ENCODE data around the gene SCN9A. TPM values are rescaled to one million over a fixed set of nuclear protein-coding genes. Genes with fewer than 3 reads are reported as not detected.
"Not testable (repeated sequence)": the region's sequence is repeated elsewhere in the genome, so short reads cannot be mapped to it uniquely, and the experiment has no call there.

The SCN9A gene
- total RNA-seq, 2 donors from 2014 or later: 1.8 to 6.4 TPM

GRCh38 chr2:166278856-166279255, 96.9 kb downstream of the SCN9A start:
- ATAC-seq (no peak), DNase-seq (no peak)
- intact Hi-C loops (cut with DNase I): no loop called here

- intact Hi-C loops (cut with DNase I): no loop called here
- ATAC-seq: no peak
- no peak for DNase-seq
Measured at GRCh38 chr2:166270376-166270775, 105.4 kb downstream of the SCN9A start.

DNA sequence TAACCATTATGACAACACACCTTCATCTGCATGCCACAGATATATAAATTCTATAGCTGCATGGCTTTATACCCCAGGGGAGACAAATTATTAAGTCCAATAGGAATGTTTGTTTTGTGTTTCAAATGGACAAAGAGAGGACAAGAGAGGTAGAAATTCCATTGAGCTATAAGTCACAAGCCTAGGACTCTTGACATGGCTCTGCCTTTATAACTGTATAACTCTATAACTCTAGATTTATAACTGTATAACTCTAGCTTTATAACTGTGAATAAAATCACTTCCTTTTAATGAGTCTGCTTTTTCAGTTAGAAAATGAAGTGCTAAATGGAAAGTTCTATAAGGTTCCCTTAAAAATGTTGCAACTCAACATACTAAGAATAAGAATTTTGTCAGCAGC, 106.4 kb downstream of the SCN9A start:
- intact Hi-C loops (cut with DNase I): no loop called here
- ATAC-seq: no peak
- no peak for DNase-seq

DNA sequence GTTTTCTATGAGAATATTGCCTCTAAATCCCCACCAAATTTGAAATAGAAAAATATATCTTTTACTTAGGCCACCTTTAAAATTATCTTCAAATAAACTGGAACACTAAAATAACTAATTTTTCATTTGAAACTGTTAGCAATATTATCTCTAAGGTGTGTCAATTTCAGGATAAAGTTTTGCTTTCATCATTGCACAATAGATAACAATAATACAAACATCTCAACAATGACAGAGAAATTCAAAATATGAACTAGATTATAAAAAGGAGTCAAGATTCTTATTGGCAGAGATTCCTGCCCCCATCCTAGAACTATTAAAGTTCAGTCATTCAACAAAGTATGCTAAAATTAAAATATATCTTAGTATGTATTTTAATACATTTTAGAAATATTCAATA, 117.9 kb downstream of the SCN9A start:
- ATAC-seq (no peak), DNase-seq (no peak)
- intact Hi-C loops (cut with DNase I): no loop called here

DNA sequence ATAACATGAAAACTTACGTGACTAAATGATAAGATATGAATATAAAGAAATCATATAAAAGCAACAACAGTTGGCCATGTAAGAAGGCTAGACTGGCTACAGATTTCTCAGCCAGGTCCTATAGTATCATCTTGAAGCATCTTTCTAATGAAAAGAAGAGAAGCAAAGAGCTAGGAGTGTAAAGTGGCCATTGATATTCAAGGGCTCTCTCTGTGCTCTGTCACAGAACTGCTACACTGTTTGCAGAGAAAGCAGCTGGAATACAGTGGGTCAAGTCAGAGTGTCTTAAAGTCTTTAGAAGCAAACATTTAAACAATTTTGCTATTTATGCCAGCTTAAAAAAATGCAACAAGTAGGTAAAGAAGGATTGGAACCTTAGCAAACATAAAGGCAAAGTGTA, 118.8 kb downstream of the SCN9A start:
- DNase-seq (no peak), ATAC-seq (no peak)
- intact Hi-C loops (cut with DNase I): no loop called here

DNA sequence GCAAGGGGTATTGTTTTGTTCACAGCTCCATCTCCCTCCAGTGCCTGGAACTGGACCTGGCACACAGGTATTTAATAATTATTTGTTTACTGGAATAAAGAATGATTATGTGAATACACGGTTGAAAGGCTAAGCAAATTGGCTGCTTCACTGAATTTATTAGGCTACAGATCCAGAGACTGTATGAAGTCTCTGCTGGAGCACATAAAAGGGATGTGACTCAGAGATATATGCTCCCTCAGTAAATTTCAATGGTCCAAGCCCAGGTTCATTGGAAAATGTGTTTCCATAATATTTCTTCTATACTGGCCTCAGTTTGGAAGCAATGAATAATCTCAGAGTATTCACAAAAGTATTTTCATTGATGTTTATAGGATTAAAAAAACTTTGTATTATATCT, 126.4 kb downstream of the SCN9A start:
- ATAC-seq (no peak), DNase-seq (no peak)
- intact Hi-C loops (cut with DNase I): no loop called here

GRCh38 chr2:166246901-166247300, 128.8 kb downstream of the SCN9A start:
- intact Hi-C loops (cut with DNase I): no loop called here
- ATAC-seq (no peak), DNase-seq (no peak)

DNA sequence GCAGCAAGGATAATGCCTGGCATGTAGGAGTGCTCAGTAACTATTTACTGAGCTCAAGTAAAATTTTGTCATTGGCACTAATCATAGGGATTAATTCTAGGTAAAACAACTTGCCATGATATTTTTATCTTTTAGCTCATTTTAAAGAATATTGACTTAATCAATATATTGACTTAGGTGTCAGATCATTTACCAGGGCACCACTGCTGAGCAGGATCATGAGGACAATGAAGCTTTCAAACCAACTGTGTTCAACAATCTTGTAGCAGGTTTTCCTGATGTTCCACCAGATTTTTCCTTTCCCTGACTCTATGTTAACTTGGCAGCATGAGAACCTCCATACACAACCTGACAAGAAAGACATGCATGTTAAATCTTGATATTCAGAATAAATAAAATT, 133.4 kb downstream of the SCN9A start:
- no peak for ATAC-seq
- intact Hi-C loops (cut with DNase I): no loop called here
- no peak for DNase-seq

DNA sequence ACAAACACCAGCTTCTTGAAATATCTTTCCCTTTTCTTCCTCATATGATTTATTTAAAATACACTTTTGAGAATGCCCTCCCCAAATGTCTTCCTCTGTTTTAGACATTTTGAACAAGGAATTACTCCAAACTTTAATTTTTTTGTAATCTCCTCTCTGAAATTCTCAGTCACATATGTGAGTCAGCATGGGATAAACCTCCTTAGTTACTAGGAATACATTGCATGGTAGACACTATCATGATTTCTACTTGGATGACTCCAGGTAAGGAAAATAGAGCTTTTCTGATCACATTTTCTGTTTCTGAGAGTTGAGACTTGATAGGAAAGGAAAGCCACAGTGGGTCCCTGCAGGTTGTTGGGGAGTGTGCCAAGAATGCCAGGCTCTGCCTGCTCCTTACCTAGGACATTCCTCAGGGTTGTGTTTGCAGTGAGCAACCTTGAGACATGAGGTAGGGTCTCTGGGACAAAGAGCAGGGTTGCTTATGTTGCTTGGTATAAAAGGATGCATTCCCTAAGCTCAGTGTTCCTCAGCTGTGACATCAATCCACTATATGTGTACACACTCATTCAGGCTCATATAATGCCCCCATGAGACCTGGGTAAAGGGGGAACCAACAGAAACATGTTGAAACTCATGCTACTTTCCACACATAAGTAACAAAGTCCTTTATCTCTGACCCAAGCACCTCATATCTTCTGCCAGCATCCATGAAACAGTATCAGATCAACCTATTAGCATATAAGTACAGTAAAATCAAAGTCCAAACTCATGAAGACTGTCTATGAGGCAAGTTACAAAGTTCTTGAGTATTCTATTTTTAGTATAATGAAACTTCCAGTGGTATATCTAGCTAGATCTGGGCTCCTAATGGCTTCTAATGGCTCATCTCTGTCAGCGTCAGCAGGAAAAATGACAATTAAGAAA, 135.1 kb downstream of the SCN9A start:
- DNase-seq (no peak), ATAC-seq (no peak)
- intact Hi-C loops (cut with DNase I): no loop called here

- ATAC-seq: no peak
- DNase-seq: no peak
- intact Hi-C loops (cut with DNase I): no loop called here
Measured at GRCh38 chr2:166239548-166239947, 136.2 kb downstream of the SCN9A start.

- ATAC-seq: no peak
- no peak for DNase-seq
- intact Hi-C loops (cut with DNase I): no loop called here
Measured at GRCh38 chr2:166238176-166238575, 137.6 kb downstream of the SCN9A start.

- no peak for ATAC-seq
- no peak for DNase-seq
- intact Hi-C loops (cut with DNase I): no loop called here
Measured at GRCh38 chr2:166234112-166234846, 141.5 kb downstream of the SCN9A start.

DNA sequence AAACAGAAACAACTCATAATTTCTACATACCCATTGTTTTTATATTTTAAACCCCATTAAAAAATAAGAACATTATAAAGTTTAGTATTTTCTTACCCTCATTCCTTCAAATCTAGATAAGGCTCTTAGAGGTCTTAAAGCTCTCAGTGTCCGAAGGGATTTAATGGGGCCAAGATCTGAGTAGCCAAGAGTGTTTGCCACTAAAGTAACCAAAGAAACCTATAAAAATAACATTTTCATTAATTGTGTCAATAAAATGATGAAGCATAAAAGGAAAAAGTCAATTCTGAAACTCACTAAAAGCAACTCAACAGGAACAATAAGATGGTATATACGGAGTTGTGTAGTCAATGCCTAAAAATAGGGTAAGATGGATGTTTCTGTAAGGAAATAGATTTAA, 142.5 kb downstream of the SCN9A start:
- ATAC-seq (no peak), DNase-seq (no peak)
- intact Hi-C loops (cut with DNase I): no loop called here

GRCh38 chr2:166230724-166231070, 145.0 kb downstream of the SCN9A start:
- intact Hi-C loops (cut with DNase I): no loop called here
- no peak for DNase-seq
- no peak for ATAC-seq

- ATAC-seq (no peak), DNase-seq (no peak)
- intact Hi-C loops (cut with DNase I): no loop called here
Measured at GRCh38 chr2:166230024-166230723, 145.6 kb downstream of the SCN9A start.

DNA sequence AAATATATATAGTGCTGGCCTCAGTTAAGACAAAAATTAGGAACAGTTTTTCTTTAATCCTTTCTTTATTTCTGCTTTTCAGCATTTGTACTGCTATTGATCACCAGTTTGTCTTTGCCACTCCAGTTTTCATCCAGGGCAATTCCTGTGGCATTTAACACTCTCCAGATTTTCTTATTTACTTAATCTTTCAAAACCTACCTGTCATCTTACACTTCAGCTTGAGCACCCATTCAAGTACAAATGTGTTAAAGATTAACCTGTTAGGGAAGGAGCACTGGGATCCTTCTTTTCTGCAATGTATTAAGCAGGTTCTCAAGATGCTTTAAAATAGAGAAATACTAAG, 146.1 kb downstream of the SCN9A start:
- ATAC-seq: no peak
- DNase-seq: no peak
- intact Hi-C loops (cut with DNase I): no loop called here

DNA sequence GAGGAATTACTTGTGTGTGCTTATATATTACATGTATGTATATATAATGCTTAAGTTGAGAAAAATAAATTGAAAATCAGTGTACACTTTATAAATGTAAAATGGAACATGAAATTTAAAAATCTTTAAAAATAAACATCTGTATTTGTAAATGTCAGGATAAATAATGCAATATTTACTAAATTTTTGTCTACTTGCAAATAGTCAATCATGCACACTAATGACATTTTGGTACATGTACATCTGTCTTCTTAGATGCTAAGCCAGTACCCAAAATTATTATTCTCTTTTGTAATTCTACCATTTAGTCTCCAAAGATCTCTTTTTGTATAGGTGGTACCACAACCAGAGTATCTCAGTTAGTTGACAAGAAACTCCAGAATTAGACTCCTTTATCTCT, 151.5 kb downstream of the SCN9A start:
- DNase-seq (no peak), ATAC-seq (no peak)
- intact Hi-C loops (cut with DNase I): no loop called here

GRCh38 chr2:166223298-166223697, 152.4 kb downstream of the SCN9A start:
- DNase-seq: no peak
- no peak for ATAC-seq
- intact Hi-C loops (cut with DNase I): no loop called here

DNA sequence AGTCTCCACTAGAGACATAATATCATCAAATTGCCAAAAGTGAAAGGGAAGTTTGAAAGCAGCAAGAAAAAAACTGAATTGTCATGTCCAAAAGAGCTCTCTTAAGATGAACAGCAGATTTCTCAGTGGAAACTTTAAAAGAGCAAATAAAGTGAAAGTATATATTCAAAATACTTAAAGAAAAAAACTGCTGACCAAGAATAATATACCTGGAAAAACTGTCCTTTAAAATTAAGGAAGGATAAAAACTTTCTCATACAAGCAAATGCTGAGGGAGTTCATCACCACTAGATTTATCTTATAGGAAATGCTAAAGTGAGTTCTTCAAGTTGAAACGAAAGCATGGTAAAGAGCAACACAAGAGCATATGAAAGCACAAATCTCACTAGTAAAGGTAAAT, 164.7 kb downstream of the SCN9A start:
- no peak for DNase-seq
- no peak for ATAC-seq

GRCh38 chr2:166209944-166210343, 165.8 kb downstream of the SCN9A start:
- intact Hi-C loops (cut with DNase I); ATAC-seq; DNase-seq: not testable (repeated sequence)

More for the DNA sequence above, 164.7 kb downstream of the SCN9A start:
- intact Hi-C loops (cut with DNase I): no loop called here

Data from left cardiac atrium (tissue), 4 donors.